H1 (cell line): ENCODE results near the gene SPOCK2. TPM values are rescaled to one million over a fixed set of nuclear protein-coding genes. Genes with fewer than 3 reads are reported as not detected.

ENCODE experiments used
- CTCF ChIA-PET: fragments of 300-600 bp; sonication (Branson Sonifier 250); formaldehyde crosslinking; loops from one replicate; lab custom pipeline; 2021; ENCODE audit not compliant: partially characterized antibody; lab: Charles Lee
- POLR2A ChIA-PET: fragments of 300-600 bp; sonication (Branson Sonifier 250); formaldehyde crosslinking; loops from one replicate; lab custom pipeline; 2021; ENCODE audit warnings: inconsistent platforms; ENCODE audit not compliant: partially characterized antibody; lab: Charles Lee
- DNase-seq, 2 experiments: peaks; one replicate each; pipeline versions ENCODE4 v3.0.0 to v3.0.0-alpha.2; 2010 to 2022; ENCODE audit warnings: low spot score in 2 of 2, low read depth in 1 of 2, mixed read lengths in 1 of 2
- FAIRE-seq: peaks from 2 replicates; lab custom pipeline; 2011; peaks lifted over from hg19 to GRCh38; lab: Jason Lieb, UNC
- H2AFZ ChIP-seq: 2 replicates; pipeline ENCODE4 v1.8.1; 2012; ENCODE audit warnings: low read length, inconsistent platforms
- H2AK5ac ChIP-seq: 2 replicates; pipeline ENCODE4 v1.6.1; 2013; ENCODE audit warnings: low read depth, low read length
- H2BK120ac ChIP-seq: replicated peaks from 2 replicates; pipeline ENCODE3; 2013; ENCODE audit warnings: low read depth, low read length, inconsistent platforms
- H2BK12ac ChIP-seq: 2 replicates; pipeline ENCODE4 v1.6.1; 2013; ENCODE audit warnings: low read depth, low read length
- H2BK15ac ChIP-seq: 2 replicates; pipeline ENCODE4 v1.6.1; 2013; ENCODE audit warnings: low read length
- H2BK20ac ChIP-seq: 2 replicates; pipeline ENCODE4 v1.6.1; 2013; ENCODE audit warnings: low read length
- H2BK5ac ChIP-seq: 2 replicates; pipeline ENCODE4 v1.6.1; 2013; ENCODE audit warnings: low read depth, low read length
- H3K14ac ChIP-seq: 2 replicates; pipeline ENCODE4 v1.6.1; 2013; ENCODE audit warnings: inconsistent platforms; ENCODE audit not compliant: insufficient read length
- H3K18ac ChIP-seq: 2 replicates; pipeline ENCODE4 v1.6.1; 2013; ENCODE audit warnings: low read length; ENCODE audit errors: extremely low read depth
- H3K23ac ChIP-seq: 2 replicates; pipeline ENCODE4 v1.6.1; 2013; ENCODE audit warnings: inconsistent platforms; ENCODE audit not compliant: insufficient read length
- H3K23me2 ChIP-seq: 2 replicates; pipeline ENCODE4 v1.6.1; 2013; ENCODE audit warnings: low read depth, low read length
- H3K27ac ChIP-seq: 2 replicates; pipeline ENCODE4 v1.6.1; 2011; ENCODE audit warnings: low read depth, low read length, inconsistent platforms
- H3K27me3 ChIP-seq, 4 experiments: replicated peaks in 1 of 4; 1 replicate in 1 of 4; 2 replicates in 3 of 4; pipeline versions ENCODE4 v1.6.1 to v1.8.1; 2011 to 2013; ENCODE audit warnings: low read length in 3 of 4, mild to moderate bottlenecking in 3 of 4, inconsistent platforms in 2 of 4, mixed read lengths in 2 of 4, moderate library complexity in 1 of 4; ENCODE audit not compliant: control insufficient read depth in 3 of 4, insufficient read depth in 3 of 4; ENCODE audit errors: extremely low read depth in 1 of 4
- H3K36me3 ChIP-seq, 4 experiments: 2 replicates each; pipeline versions ENCODE4 v1.6.1 to v1.8.1; 2011 to 2013; ENCODE audit warnings: mild to moderate bottlenecking in 4 of 4, low read length in 3 of 4, moderate library complexity in 2 of 4, control low read depth in 1 of 4, inconsistent platforms in 1 of 4; ENCODE audit not compliant: insufficient read depth in 4 of 4, control insufficient read depth in 2 of 4
- H3K4ac ChIP-seq: replicated peaks from 2 replicates; pipeline ENCODE3; 2013; ENCODE audit warnings: low read length, low read depth, mixed read lengths, inconsistent platforms; ENCODE audit not compliant: insufficient read length
- H3K4me1 ChIP-seq, 4 experiments: replicated peaks in 1 of 4; 1 replicate in 1 of 4; 2 replicates in 3 of 4; pipeline versions ENCODE4 v1.6.1 to v1.8.1; 2011 to 2013; ENCODE audit warnings: low read length in 3 of 4, inconsistent platforms in 2 of 4, mixed read lengths in 1 of 4; ENCODE audit not compliant: insufficient read depth in 4 of 4, control insufficient read depth in 3 of 4
- H3K4me2 ChIP-seq, 2 experiments: 2 replicates each; pipeline versions ENCODE4 v1.6.1 to v1.8.1; 2011 to 2013; ENCODE audit warnings: low read depth in 2 of 2, low read length in 2 of 2, control low read depth in 1 of 2, inconsistent platforms in 1 of 2, mild to moderate bottlenecking in 1 of 2; ENCODE audit not compliant: insufficient read depth in 1 of 2
- H3K4me3 ChIP-seq, 4 experiments: fragments of 200-600, 300-600 bp in 1 of 4; sonication (generic), shearing (Covaris generic), sonication (Bioruptor Twin) in 1 of 4; 2 replicates each; pipeline versions ENCODE4 v1.5.1 to v1.8.1; 2011 to 2016; ENCODE audit warnings: low read length in 4 of 4, low read depth in 3 of 4, control low read depth in 2 of 4, inconsistent platforms in 2 of 4, mild to moderate bottlenecking in 2 of 4, mixed read lengths in 1 of 4, moderate library complexity in 1 of 4; ENCODE audit not compliant: insufficient read depth in 2 of 4; ENCODE audit errors: extremely low read depth in 1 of 4
- H3K56ac ChIP-seq: replicated peaks from 2 replicates; pipeline ENCODE3; 2013; ENCODE audit warnings: low read depth, mild to moderate bottlenecking, mixed read lengths, low read length, inconsistent platforms; ENCODE audit not compliant: insufficient read length
- H3K79me1 ChIP-seq: 2 replicates; pipeline ENCODE4 v1.6.1; 2013; ENCODE audit warnings: low read depth, low read length, control low read depth
- H3K79me2 ChIP-seq, 2 experiments: 2 replicates each; pipeline versions ENCODE4 v1.6.1 to v1.8.1; 2012 to 2013; ENCODE audit warnings: low read length in 2 of 2, mild to moderate bottlenecking in 2 of 2, inconsistent platforms in 1 of 2; ENCODE audit not compliant: insufficient read depth in 2 of 2, control insufficient read depth in 1 of 2
- H3K9ac ChIP-seq, 4 experiments: replicated peaks in 1 of 4; 1 replicate in 1 of 4; 2 replicates in 3 of 4; pipeline versions ENCODE4 v1.6.1 to v1.8.1; 2011 to 2013; ENCODE audit warnings: low read depth in 3 of 4, low read length in 3 of 4, control low read depth in 2 of 4, mild to moderate bottlenecking in 2 of 4, moderate library complexity in 2 of 4, inconsistent platforms in 1 of 4; ENCODE audit errors: extremely low read depth in 1 of 4
- H3K9me3 ChIP-seq, 2 experiments: 2 replicates each; pipeline versions ENCODE4 v1.6.1 to v1.8.1; 2012 to 2013; ENCODE audit warnings: mild to moderate bottlenecking in 2 of 2, moderate library complexity in 2 of 2, control low read depth in 1 of 2, inconsistent platforms in 1 of 2, low read depth in 1 of 2, low read length in 1 of 2, mixed read lengths in 1 of 2; ENCODE audit not compliant: insufficient read depth in 2 of 2
- H4K20me1 ChIP-seq, 2 experiments: replicated peaks in 1 of 2; 2 replicates each; pipeline versions ENCODE3 to v1.8.1; 2011 to 2013; ENCODE audit warnings: inconsistent platforms in 2 of 2, low read length in 2 of 2, mild to moderate bottlenecking in 1 of 2; ENCODE audit not compliant: insufficient read depth in 2 of 2, control insufficient read depth in 1 of 2
- H4K5ac ChIP-seq: 2 replicates; pipeline ENCODE4 v1.6.1; 2013; ENCODE audit warnings: low read length, low read depth, mixed read lengths, inconsistent platforms; ENCODE audit not compliant: insufficient read length
- H4K8ac ChIP-seq: 2 replicates; pipeline ENCODE4 v1.8.0; 2013; ENCODE audit warnings: mild to moderate bottlenecking, moderate library complexity, low read length, inconsistent platforms; ENCODE audit not compliant: insufficient read depth; ENCODE audit errors: extremely low read depth
- H4K91ac ChIP-seq: replicated peaks from 2 replicates; pipeline ENCODE3; 2013; ENCODE audit warnings: low read length, mixed read lengths, inconsistent platforms; ENCODE audit not compliant: insufficient read length
- BCL11A ChIP-seq, 2 experiments: IDR thresholded peaks; one replicate each; pipeline ENCODE4 v1.6.1; 2011; ENCODE audit warnings: low read depth in 2 of 2, low read length in 2 of 2, mild to moderate bottlenecking in 2 of 2
- CBX5 ChIP-seq: fragments of 300-800, 300-1000 bp; sonication (generic); IDR thresholded peaks from 2 replicates; pipeline ENCODE4 v1.7.1; 2016; ENCODE audit warnings: antibody characterized with exemption, low read length, low read depth
- CEBPB ChIP-seq: IDR thresholded peaks from 2 replicates; pipeline ENCODE4 v1.6.1; 2012; ENCODE audit warnings: low read depth, low read length
- CHD2 ChIP-seq: IDR thresholded peaks from 2 replicates; pipeline ENCODE4 v1.6.1; 2012; ENCODE audit warnings: low read length, improper control_type of control experiment
- KDM5A ChIP-seq: fragments of 200-600 bp; IDR thresholded peaks from 2 replicates; pipeline ENCODE4 v1.7.1; 2012; ENCODE audit warnings: mild to moderate bottlenecking, low read length, inconsistent platforms, mixed read lengths
- MAFK ChIP-seq: IDR thresholded peaks from 2 replicates; pipeline ENCODE4 v1.6.1; 2012; ENCODE audit warnings: low read depth, mild to moderate bottlenecking, improper control_type of control experiment, low read length
- NRF1 ChIP-seq: IDR thresholded peaks from 2 replicates; pipeline ENCODE4 v1.6.1; 2011; ENCODE audit warnings: mild to moderate bottlenecking, low read depth, low read length, improper control_type of control experiment
- RBBP5 ChIP-seq: IDR thresholded peaks from 2 replicates; pipeline ENCODE4 v1.7.1; 2012; ENCODE audit warnings: low read depth, mild to moderate bottlenecking, inconsistent platforms, low read length, moderate library complexity, borderline replicate concordance
- RFX5 ChIP-seq: IDR thresholded peaks from 2 replicates; pipeline ENCODE4 v1.6.1; 2011; ENCODE audit warnings: low read depth, low read length, improper control_type of control experiment, borderline replicate concordance
- SP1 ChIP-seq: IDR thresholded peaks from 2 replicates; pipeline ENCODE4 v1.6.1; 2011; ENCODE audit warnings: low read depth, low read length
- SP2 ChIP-seq: IDR thresholded peaks from 2 replicates; pipeline ENCODE4 v1.6.1; 2012; ENCODE audit warnings: mild to moderate bottlenecking, low read length, inconsistent platforms
- SUZ12 ChIP-seq: fragments of 200-600 bp; sonication (generic); IDR thresholded peaks from 2 replicates; pipeline ENCODE4 v1.6.1; 2012; ENCODE audit warnings: mild to moderate bottlenecking, inconsistent platforms, low read length, moderate library complexity, mixed read lengths
- TAF7 ChIP-seq: optimal IDR thresholded peaks from 2 replicates; pipeline ENCODE3; 2011; ENCODE audit warnings: low read depth, mild to moderate bottlenecking, inconsistent platforms, low read length, moderate library complexity, borderline replicate concordance
- TEAD4 ChIP-seq: IDR thresholded peaks from 2 replicates; pipeline ENCODE4 v1.6.1; 2012; ENCODE audit warnings: low read depth, low read length, inconsistent platforms, mixed read lengths
- WGBS, 2 experiments: shearing (Covaris generic) in 1 of 2; methylation state at CpG; one replicate each; pipeline versions ENCODE4 v1.1.6 to v1.1.7; 2013 to 2015; ENCODE audit warnings: low lambda C conversion rate in 2 of 2, mixed read lengths in 2 of 2, inconsistent platforms in 1 of 2, low coverage in 1 of 2, missing lambda C conversion rate in 1 of 2; ENCODE audit not compliant: insufficient replicate concordance in 2 of 2, insufficient coverage in 1 of 2, insufficient read length in 1 of 2; ENCODE audit errors: extremely low coverage in 1 of 2, missing lambda C conversion rate in 1 of 2; 5-methylcytosine and 5-hydroxymethylcytosine counted together
- polyA plus RNA-seq, 7 experiments: library from polyadenylated mRNA; depleted of rRNA in 3 of 7; stranded (reverse) in 5 of 7; unstranded in 2 of 7; fragments of >200 nt in 5 of 7; fragments of 200-250 nt in 2 of 7; gene quantifications; 1 replicate in 5 of 7; 2 replicates in 1 of 7; 4 replicates in 1 of 7; pipeline versions ENCODE4 v1.2.1 to v1.2.3, GENCODE V29; 2011 to 2013; ENCODE audit warnings: missing spikeins in 2 of 7, mixed read lengths in 2 of 7
- total RNA-seq: library from RNA; stranded (reverse); fragmentation: NEBNext Ultra II Directional; extraction: Animal tissue kit (Norgen Biotek cat#: 25700); gene quantifications from 2 replicates; pipeline ENCODE4 v1.2.1, GENCODE V29; 2021
- TF ChIP-seq, protein P1 (sequence below): IDR thresholded peaks from 2 replicates; pipeline ENCODE4 v1.6.1; 2012; ENCODE audit warnings: inconsistent platforms

SPOCK2 gene
- total and polyA plus RNA-seq, 2 of the 8 experiments (the other 6 are each of a cell fraction or from before 2014, with no cell fraction given) = 1.5 to 1.9 TPM

DNA sequence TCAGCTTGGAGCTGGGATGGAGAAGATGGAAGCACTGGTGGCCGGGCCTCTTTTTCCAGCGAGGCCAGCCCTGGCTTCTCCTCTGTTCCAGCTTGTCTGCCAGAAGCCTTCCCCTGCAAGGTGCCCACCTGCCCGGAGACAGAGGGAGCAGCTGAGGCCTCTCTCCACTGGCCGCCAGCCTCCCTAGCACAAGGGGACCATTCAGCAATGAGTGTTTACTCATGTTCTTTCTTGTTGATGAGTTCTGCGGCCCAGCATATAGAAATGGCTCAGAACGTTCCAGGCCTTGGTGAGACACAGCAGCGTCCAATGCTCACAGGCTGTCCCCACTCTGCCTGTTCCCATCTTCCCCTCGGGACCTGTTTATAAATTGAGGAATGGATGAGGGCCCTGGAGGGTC, 76.9 kb downstream of the SPOCK2 start:
- Histone ChIP-seq H3K23ac (no peak overlapping the region), H3K56ac (no peak overlapping the region), H4K91ac (no peak overlapping the region), H3K79me2 (no peaks in the 10 kb centered on the region)
- POLR2A ChIA-PET = no interaction called here
- TF ChIP-seq KDM5A (no peak), RFX5 (no peak), SUZ12 (no peak), TEAD4 (no peak), MAFK (no peak), SP2 (no peak), CEBPB (no peak), CHD2 (no peak), CBX5 (no peak), TAF7 (no peak), BCL11A (IDR thresholded peaks at IDR 0.05; ENCODE audit: low read depth in 2 of 2, low read length in 2 of 2) (no peak), SP1 (no peak), NRF1 (no peak), RBBP5 (no peak)
- TF ChIP-seq, protein P1, sequence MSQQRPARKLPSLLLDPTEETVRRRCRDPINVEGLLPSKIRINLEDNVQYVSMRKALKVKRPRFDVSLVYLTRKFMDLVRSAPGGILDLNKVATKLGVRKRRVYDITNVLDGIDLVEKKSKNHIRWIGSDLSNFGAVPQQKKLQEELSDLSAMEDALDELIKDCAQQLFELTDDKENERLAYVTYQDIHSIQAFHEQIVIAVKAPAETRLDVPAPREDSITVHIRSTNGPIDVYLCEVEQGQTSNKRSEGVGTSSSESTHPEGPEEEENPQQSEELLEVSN = no peak
- TF ChIP-seq, all 59 proteins: peak for 0
- FAIRE-seq (no peak), DNase-seq (no peak)
- Histone ChIP-seq H3K4me1 (no peaks in the 10 kb centered on the region; a peak in 1 of 7 replicates), H4K20me1 (no peaks in the 10 kb centered on the region), H3K79me1 (no peaks in the 10 kb centered on the region), H3K36me3 (peaks cover 0 to 5% (median 0%) of the 10 kb centered on the region in 4 experiments; a peak in 2 of 8 replicates), H3K18ac (no peak overlapping the region), H3K9me3 (no peaks in the 10 kb centered on the region), H3K23me2 (no peaks in the 10 kb centered on the region), H3K4me3 (no peak overlapping the region), H3K27ac (no peak overlapping the region), H2AFZ (no peak overlapping the region), H3K4ac (no peak overlapping the region), H2BK15ac (no peak overlapping the region), H3K4me2 (no peak overlapping the region), H3K14ac (no peak overlapping the region), H2BK20ac (no peak overlapping the region), H2BK12ac (no peak overlapping the region), H4K8ac (no peak overlapping the region), H2AK5ac (no peak overlapping the region), H3K9ac (no peak overlapping the region), H2BK120ac (no peak overlapping the region), H4K5ac (no peak overlapping the region), H2BK5ac (no peak overlapping the region), H3K27me3 (no peaks in the 10 kb centered on the region)
- CTCF ChIA-PET = interaction anchor here (0.6 to 1.8 kb wide), 2 partner anchors 27 to 732 kb away, joined by 3 to 5 read pairs; no protein-coding TSS in a partner anchor
- WGBS, 2 experiments = 87% methylated on average over 8 of the region's 8 CpGs; no CpG with 5 or more reads in 1 of the 2 experiments
